Measurements from ENCODE around the gene PLA2G12B. TPM values are rescaled to one million over a fixed set of nuclear protein-coding genes. Genes with fewer than 3 reads are reported as not detected.

Gene PLA2G12B
- total RNA-seq, 1 experiment from 2014 or later = not detected

- H3K27ac ChIP-seq (ENCODE audit: low read depth, low read length, poor library complexity, severe bottlenecking) = no peak overlapping the region
- POLR2A ChIA-PET (ENCODE audit: low non-redundant PET) = interaction anchor here (0.6 kb wide), 1 partner anchor 563 kb away, joined by 3 read pairs; no protein-coding TSS in a partner anchor
- intact Hi-C loops (cut with micrococcal nuclease; ENCODE audit: unreplicated experiment) = no loop called here
- H3K4me3 ChIP-seq (ENCODE audit: low read depth, low read length, poor library complexity, severe bottlenecking) = no peak overlapping the region
- no peaks in the 10 kb centered on the region for H3K4me1 ChIP-seq (ENCODE audit: insufficient read depth, low read length, poor library complexity, severe bottlenecking)
- no peak for TF ChIP-seq CTCF (conservative IDR thresholded peaks at IDR 0.05; ENCODE audit: low read depth, low read length)
- TF ChIP-seq EZH2 (IDR thresholded peaks at IDR 0.05; ENCODE audit: borderline replicate concordance, low read depth, low read length, poor library complexity, severe bottlenecking) = no peak
- CTCF ChIA-PET = no interaction called here
- no TSS peak for BruUV-seq (replicated peaks)
- DNase-seq (ENCODE audit: low spot score) = no peak
- H3K36me3 ChIP-seq (ENCODE audit: insufficient read depth, low read length, poor library complexity, severe bottlenecking) = no peaks in the 10 kb centered on the region
- H3K9me3 ChIP-seq (ENCODE audit: low read depth, low read length, poor library complexity, severe bottlenecking) = no peaks in the 10 kb centered on the region
- H3K27me3 ChIP-seq (replicated peaks; ENCODE audit: insufficient read depth, low read depth, low read length, poor library complexity) = peaks cover 3% of the 10 kb centered on the region
Measured at GRCh38 chr10:72943498-72944234, 10.9 kb downstream of the PLA2G12B start.

- Histone ChIP-seq H3K36me3 (ENCODE audit: insufficient read depth, low read length, poor library complexity, severe bottlenecking) (no peaks in the 10 kb centered on the region), H3K9me3 (ENCODE audit: low read depth, low read length, poor library complexity, severe bottlenecking) (no peaks in the 10 kb centered on the region), H3K27ac (ENCODE audit: low read depth, low read length, poor library complexity, severe bottlenecking) (no peak overlapping the region), H3K4me1 (ENCODE audit: insufficient read depth, low read length, poor library complexity, severe bottlenecking) (no peaks in the 10 kb centered on the region), H3K4me3 (ENCODE audit: low read depth, low read length, poor library complexity, severe bottlenecking) (no peak overlapping the region), H3K27me3 (replicated peaks; ENCODE audit: insufficient read depth, low read depth, low read length, poor library complexity) (no peaks in the 10 kb centered on the region)
- DNase-seq (ENCODE audit: low spot score) = no peak
- TF ChIP-seq CTCF (conservative IDR thresholded peaks at IDR 0.05; ENCODE audit: low read depth, low read length) (no peak), EZH2 (IDR thresholded peaks at IDR 0.05; ENCODE audit: borderline replicate concordance, low read depth, low read length, poor library complexity, severe bottlenecking) (no peak)
- ChIA-PET CTCF (no interaction called here), POLR2A (ENCODE audit: low non-redundant PET) (no interaction called here)
- intact Hi-C loops (cut with micrococcal nuclease; ENCODE audit: unreplicated experiment) = no loop called here
- BruUV-seq (replicated peaks) = no TSS peak
Measured at GRCh38 chr10:72935361-72935760, 19.2 kb downstream of the PLA2G12B start.

- DNase-seq (ENCODE audit: low spot score) = no peak
- TF ChIP-seq CTCF (conservative IDR thresholded peaks at IDR 0.05; ENCODE audit: low read depth, low read length) (no peak), EZH2 (IDR thresholded peaks at IDR 0.05; ENCODE audit: borderline replicate concordance, low read depth, low read length, poor library complexity, severe bottlenecking) (no peak)
- no TSS peak for BruUV-seq (replicated peaks)
- POLR2A ChIA-PET (ENCODE audit: low non-redundant PET) = no interaction called here
- H3K27me3 ChIP-seq (replicated peaks; ENCODE audit: insufficient read depth, low read depth, low read length, poor library complexity) = no peaks in the 10 kb centered on the region
- no peaks in the 10 kb centered on the region for H3K9me3 ChIP-seq (ENCODE audit: low read depth, low read length, poor library complexity, severe bottlenecking)
- no peak overlapping the region for H3K27ac ChIP-seq (ENCODE audit: low read depth, low read length, poor library complexity, severe bottlenecking)
- intact Hi-C loops (cut with micrococcal nuclease; ENCODE audit: unreplicated experiment) = no loop called here
- no peaks in the 10 kb centered on the region for H3K36me3 ChIP-seq (ENCODE audit: insufficient read depth, low read length, poor library complexity, severe bottlenecking)
- H3K4me1 ChIP-seq (ENCODE audit: insufficient read depth, low read length, poor library complexity, severe bottlenecking) = no peaks in the 10 kb centered on the region
- CTCF ChIA-PET = no interaction called here
- H3K4me3 ChIP-seq (ENCODE audit: low read depth, low read length, poor library complexity, severe bottlenecking) = no peak overlapping the region
Measured at GRCh38 chr10:72932259-72933015, 22.2 kb downstream of the PLA2G12B start.
